ENCODE data around the gene LSR.

LSR gene

DNA sequence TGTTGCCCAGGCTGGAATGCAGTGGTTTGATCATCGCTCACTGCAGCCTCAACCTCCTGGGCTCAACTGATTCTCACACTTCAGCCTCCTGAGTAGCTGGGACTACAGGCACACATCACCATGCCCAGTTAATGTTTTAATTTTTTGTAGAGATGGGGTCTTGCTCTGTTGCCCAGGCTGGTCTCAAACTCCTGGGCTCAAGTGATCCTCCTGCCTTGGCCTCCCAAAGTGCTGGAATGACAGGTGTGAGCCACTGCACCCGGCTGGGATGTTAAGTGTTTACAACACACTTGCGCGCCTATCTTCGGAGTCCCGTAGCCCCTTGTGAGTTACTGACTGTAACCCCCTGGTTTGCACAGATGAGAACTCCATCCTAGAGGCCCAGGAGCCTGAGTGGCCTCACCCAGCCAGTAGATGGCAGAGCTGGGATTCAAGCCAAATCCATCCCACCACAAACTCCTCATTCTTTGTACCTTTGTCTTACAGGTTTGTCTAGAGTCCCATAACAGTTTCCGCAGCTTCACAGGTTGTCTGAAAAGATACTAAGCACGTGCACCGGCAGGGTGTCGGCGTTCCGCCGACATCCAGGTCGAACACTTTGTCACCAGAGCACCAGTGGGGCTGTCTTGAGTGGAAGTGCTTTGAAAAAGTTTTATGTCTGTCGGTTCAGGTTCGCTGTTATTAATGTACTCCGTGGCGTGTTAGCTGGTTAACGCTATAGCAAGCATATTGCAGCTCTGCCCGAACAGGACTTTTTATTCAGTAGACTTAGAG is 57.9 kb downstream of the LSR start:
- DNase-seq, result no peak

DNA sequence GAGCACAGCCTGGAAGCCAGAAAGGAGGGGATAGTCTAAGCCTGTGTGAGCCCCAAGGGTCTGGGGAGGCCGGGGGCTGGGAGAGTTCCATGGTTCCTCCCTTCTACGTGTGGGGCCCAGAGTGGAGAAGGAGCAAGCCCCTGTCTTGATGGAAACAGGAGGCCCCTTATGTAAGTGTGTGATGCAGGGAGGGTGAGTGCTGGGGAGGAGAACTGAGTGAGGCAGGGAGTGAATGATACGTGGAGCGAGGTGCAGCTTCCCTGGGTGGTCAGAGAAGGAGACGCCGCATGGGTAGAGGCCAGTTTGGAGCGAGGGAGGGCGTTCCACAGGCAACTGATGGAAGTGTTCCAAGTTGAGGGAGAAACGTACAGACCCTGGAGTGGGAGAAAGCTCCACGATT is 59.1 kb downstream of the LSR start:
- DNase-seq, result no peak

- no peak for DNase-seq
These were observed 60.1 kb downstream of the LSR start for GRCh38 chr19:35308910-35309309.

DNA sequence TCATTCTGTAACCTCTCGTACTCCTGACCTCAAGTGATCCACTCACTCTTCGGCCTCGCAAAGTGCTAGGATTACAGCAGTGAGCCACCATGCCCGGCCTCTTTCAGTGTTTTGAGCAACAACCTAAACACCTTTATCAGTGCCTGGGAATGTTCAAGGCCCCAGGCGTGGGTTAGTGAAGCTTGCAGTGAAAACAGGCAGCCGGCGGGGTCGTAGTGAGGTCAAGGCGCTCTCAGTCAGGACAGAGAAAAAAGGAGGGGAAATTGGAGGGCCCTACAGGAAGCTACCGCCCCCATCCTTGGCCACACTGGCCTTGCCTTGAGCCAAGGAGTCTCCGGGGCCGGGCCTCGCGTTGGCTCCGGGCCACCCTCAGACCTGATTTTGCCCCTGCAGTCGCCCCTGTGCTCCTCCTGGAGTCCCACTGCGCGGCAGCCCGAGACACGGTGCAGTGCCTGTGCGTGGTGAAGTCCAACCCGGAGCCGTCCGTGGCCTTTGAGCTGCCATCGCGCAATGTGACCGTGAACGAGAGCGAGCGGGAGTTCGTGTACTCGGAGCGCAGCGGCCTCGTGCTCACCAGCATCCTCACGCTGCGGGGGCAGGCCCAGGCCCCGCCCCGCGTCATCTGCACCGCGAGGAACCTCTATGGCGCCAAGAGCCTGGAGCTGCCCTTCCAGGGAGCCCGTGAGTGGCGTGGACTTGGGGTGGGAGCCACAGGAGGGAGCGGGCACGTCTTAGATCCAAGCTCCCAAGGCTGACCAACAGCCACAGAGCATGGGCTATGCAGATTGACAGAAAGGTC is 60.9 kb downstream of the LSR start:
- no peak for DNase-seq

GRCh38 chr19:35310331-35310730 is 61.5 kb downstream of the LSR start:
- DNase-seq, result no peak

DNA sequence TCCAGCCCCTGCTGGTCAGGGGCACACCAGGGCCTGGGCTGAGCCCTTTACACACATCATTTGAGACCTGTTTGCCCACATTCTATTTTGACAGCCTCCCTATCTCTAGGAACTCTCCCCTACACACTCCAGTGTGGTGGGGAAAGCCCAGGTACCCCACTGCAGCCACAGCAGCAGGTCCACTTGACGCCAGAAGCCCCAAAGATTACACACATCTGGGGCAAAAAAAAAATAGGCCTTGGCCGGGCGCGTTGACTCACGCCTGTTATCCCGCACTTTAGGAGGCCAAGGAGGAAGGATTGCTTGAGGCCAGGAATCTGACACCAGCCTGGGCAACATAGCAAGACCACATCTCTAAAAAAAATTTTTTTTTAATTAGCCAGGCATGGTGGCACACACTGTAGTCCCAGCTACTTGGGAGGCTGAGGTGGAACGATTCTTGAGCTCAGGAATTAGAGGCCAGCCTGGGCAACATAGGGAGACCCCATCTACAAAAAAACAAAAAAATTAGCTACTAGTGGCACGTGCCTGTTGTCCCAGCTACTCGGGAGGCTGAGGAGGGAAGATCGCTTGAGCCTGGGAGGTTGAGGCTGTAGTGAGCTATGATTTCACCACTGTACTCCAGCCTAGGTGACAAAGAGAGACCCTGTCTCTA is 62.1 kb downstream of the LSR start:
- no peak for DNase-seq

GRCh38 chr19:35311901-35312665 is 63.3 kb downstream of the LSR start:
- no peak for DNase-seq

- DNase-seq, result no peak
These were observed 64.8 kb downstream of the LSR start for GRCh38 chr19:35313587-35313986.

DNA sequence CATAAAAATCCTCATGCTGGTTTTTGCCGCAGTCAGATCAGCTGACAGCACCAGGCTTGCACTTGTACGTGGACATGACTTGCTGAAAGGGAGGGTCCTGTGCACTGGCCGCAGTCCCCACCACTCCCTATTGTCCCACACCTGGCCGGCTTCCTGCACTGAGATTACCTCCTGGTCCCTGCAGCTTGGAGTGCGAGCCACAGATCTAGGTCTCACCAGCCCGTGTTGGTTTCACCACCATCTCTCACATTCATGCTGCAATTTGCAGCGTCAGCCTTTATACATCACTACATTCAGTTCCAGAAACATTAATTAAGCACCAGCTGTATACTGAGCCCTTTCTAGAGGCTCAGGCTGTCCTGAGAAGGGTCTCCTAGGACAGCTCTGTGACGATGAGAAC is 65.2 kb downstream of the LSR start:
- DNase-seq, result no peak

DNA sequence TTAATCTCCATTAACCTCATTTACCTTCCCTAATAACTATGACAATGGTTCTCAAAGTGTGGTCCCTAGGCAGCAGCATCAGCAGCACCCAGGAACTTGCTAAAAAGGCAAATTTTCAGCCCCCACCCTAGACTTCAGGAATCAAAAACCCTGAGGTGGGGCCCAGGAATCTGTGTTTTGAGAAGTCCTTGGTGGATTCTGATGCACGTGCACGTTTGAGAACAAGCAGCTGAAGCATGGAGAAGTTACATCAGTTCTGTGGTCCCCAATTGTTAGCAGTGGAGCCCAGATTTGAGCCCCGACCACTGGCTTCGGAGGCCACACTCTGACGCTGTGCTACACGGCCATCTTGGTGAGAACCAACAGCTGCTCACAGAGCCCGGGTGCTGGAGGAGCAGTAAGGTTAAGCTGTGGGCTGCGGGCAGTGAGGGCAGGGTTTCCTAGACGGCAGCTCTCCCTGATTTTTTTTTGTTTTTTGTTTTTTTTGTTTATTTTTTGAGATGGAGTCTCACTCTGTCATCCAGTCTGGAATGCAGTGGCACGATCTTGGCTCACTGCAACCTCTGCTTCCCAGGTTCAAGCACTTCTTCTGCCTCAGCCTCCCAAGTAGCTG is 66.2 kb downstream of the LSR start:
- DNase-seq, result no peak

GRCh38 chr19:35315883-35316282 is 67.1 kb downstream of the LSR start:
- no peak for DNase-seq

GRCh38 chr19:35316560-35316959 is 67.8 kb downstream of the LSR start:
- DNase-seq, result no peak

Data from activated CD4-positive, alpha-beta T cell treated with anti-CD3 and anti-CD28 coated beads, Interleukin-2, amount 50 U/mL, for 1 hour (primary cell).